GM12878 (cell line): ENCODE results near the gene ZNF2. TPM values are rescaled to one million over a fixed set of nuclear protein-coding genes. Genes with fewer than 3 reads are reported as not detected.

ENCODE experiments used
- ATAC-seq: fragments of 200-7000 bp; cut with Tn5 transposase; 3 replicates; pipeline ENCODE4 v1.9.1; 2020; ENCODE audit warnings: mild to moderate bottlenecking, moderate library complexity
- Bru-seq: library from RNA; stranded (reverse); fragments of 400-500 nt; gene quantifications from one replicate; lab custom pipeline; 2021; lab: Mats Ljungman, UMichigan
- BruChase-seq, 2 experiments: library from RNA; stranded (reverse); fragments of 400-500 nt; gene quantifications; one replicate each; lab custom pipeline; 2021; lab: Mats Ljungman, UMichigan
- BruUV-seq: library from RNA; stranded (reverse); fragments of 400-500 nt; replicated peaks from 2 replicates; lab custom pipeline; 2021; lab: Mats Ljungman, UMichigan
- CTCF ChIA-PET: fragments of 300-600 bp; sonication (Branson Sonifier 250); formaldehyde crosslinking; extraction: SDS; loops from one replicate; lab custom pipeline; 2021; ENCODE audit warnings: inconsistent platforms; lab: Yijun Ruan, JAX
- POLR2A ChIA-PET: fragments of 350-600 bp; formaldehyde crosslinking; extraction: SDS; loops from one replicate; lab custom pipeline; 2021; ENCODE audit warnings: inconsistent platforms; lab: Charles Lee
- RAD21 ChIA-PET: fragments of 300-600 bp; sonication (Branson Sonifier 250); formaldehyde crosslinking; loops from one replicate; lab custom pipeline; 2023; ENCODE audit warnings: antibody characterized with exemption; ENCODE audit not compliant: unreplicated experiment; lab: Charles Lee
- SMC1A ChIA-PET: fragments of 300-600 bp; sonication (Branson Sonifier 250); formaldehyde crosslinking; loops from one replicate; lab custom pipeline; 2023; ENCODE audit not compliant: unreplicated experiment, uncharacterized antibody; lab: Charles Lee
- DNase-seq: peaks from one replicate; pipeline ENCODE4 v3.0.0-alpha.2; 2011; ENCODE audit warnings: low read depth, low spot score
- FAIRE-seq: peaks from 3 replicates; lab custom pipeline; 2011; peaks lifted over from hg19 to GRCh38; lab: Jason Lieb, UNC
- H2AFZ ChIP-seq: 2 replicates; pipeline ENCODE4 v1.6.0; 2011; ENCODE audit warnings: low read depth, low read length, control low read depth; ENCODE audit not compliant: control insufficient read depth
- H3K27ac ChIP-seq: 2 replicates; pipeline ENCODE4 v1.5.1; 2011; ENCODE audit warnings: control low read depth; ENCODE audit not compliant: control insufficient read depth, insufficient read depth
- H3K27me3 ChIP-seq, 2 experiments: replicated peaks in 1 of 2; 2 replicates each; pipeline versions ENCODE4 v1.6.0 to v1.6.1; 2011; ENCODE audit warnings: low read length in 1 of 2; ENCODE audit not compliant: control insufficient read depth in 2 of 2, insufficient read depth in 2 of 2
- H3K36me3 ChIP-seq, 2 experiments: 2 replicates each; pipeline ENCODE4 v1.5.1; 2011; ENCODE audit warnings: low read length in 1 of 2; ENCODE audit not compliant: control insufficient read depth in 2 of 2, insufficient read depth in 2 of 2
- H3K4me1 ChIP-seq: 2 replicates; pipeline ENCODE4 v1.6.1; 2011; ENCODE audit warnings: mild to moderate bottlenecking, low read length, moderate library complexity, mixed read lengths; ENCODE audit not compliant: control insufficient read depth, insufficient read depth
- H3K4me2 ChIP-seq: 2 replicates; pipeline ENCODE4 v1.6.0; 2011; ENCODE audit warnings: control low read depth; ENCODE audit not compliant: control insufficient read depth, insufficient read depth
- H3K4me3 ChIP-seq: fragments of 200-600 bp; sonication (generic); 2 replicates; pipeline ENCODE4 v1.5.1; 2016
- H3K79me2 ChIP-seq: 2 replicates; pipeline ENCODE4 v1.6.0; 2011; ENCODE audit warnings: low read length; ENCODE audit not compliant: control insufficient read depth, insufficient read depth
- H3K9ac ChIP-seq: 2 replicates; pipeline ENCODE4 v1.8.0; 2011; ENCODE audit warnings: low read length, control low read depth, mixed read lengths; ENCODE audit not compliant: control insufficient read depth, insufficient read depth
- H3K9me3 ChIP-seq: replicated peaks from 3 replicates; pipeline ENCODE4 v1.5.1; 2011; ENCODE audit warnings: mild to moderate bottlenecking, low read length; ENCODE audit not compliant: control insufficient read depth, insufficient read depth
- H4K20me1 ChIP-seq: 2 replicates; pipeline ENCODE4 v1.6.0; 2011; ENCODE audit not compliant: control insufficient read depth, insufficient read depth
- ATF3 ChIP-seq: IDR thresholded peaks from 2 replicates; pipeline ENCODE4 v1.6.1; 2011; ENCODE audit warnings: low read depth, mild to moderate bottlenecking, low read length, moderate library complexity, borderline replicate concordance; ENCODE audit errors: extremely low read depth
- ATF7 ChIP-seq: fragments of 450-650 bp; IDR thresholded peaks from 2 replicates; pipeline ENCODE4 v1.6.1; 2016; ENCODE audit warnings: low read depth, mild to moderate bottlenecking
- BCLAF1 ChIP-seq: fragments of 450-650 bp; IDR thresholded peaks from 2 replicates; pipeline ENCODE4 v1.6.1; 2017; ENCODE audit warnings: antibody characterized with exemption, mild to moderate bottlenecking, moderate library complexity
- BHLHE40 ChIP-seq, 2 experiments: fragments of 450-650 bp in 1 of 2; IDR thresholded peaks; 2 replicates each; pipeline ENCODE4 v1.6.1; 2011 to 2017; ENCODE audit warnings: low read depth in 2 of 2, borderline replicate concordance in 1 of 2, improper control_type of control experiment in 1 of 2, low read length in 1 of 2, mild to moderate bottlenecking in 1 of 2
- CBX3 ChIP-seq: fragments of 200-600 bp; sonication (generic); IDR thresholded peaks from 2 replicates; pipeline ENCODE4 v1.6.1; 2016; ENCODE audit warnings: low read depth, borderline replicate concordance
- EGR1 ChIP-seq, 2 experiments: IDR thresholded peaks; 1 replicate in 1 of 2; 2 replicates in 1 of 2; pipeline ENCODE4 v1.6.1; 2011 to 2012; ENCODE audit warnings: low read depth in 2 of 2, low read length in 2 of 2, borderline replicate concordance in 1 of 2, mild to moderate bottlenecking in 1 of 2, moderate library complexity in 1 of 2
- IKZF1 ChIP-seq: fragments of 450-650 bp; conservative IDR thresholded peaks from 2 replicates; pipeline ENCODE4 v1.6.1; 2017; ENCODE audit warnings: antibody characterized with exemption, mild to moderate bottlenecking
- KDM1A ChIP-seq: fragments of 200-600 bp; sonication (generic); IDR thresholded peaks from 2 replicates; pipeline ENCODE4 v1.6.1; 2016; ENCODE audit warnings: borderline replicate concordance
- MYC ChIP-seq: IDR thresholded peaks from 2 replicates; pipeline ENCODE4 v1.6.1; 2011; ENCODE audit warnings: mild to moderate bottlenecking, low read length, moderate library complexity, inconsistent platforms; ENCODE audit not compliant: insufficient read depth, insufficient replicate concordance, insufficient read length, severe bottlenecking
- NBN ChIP-seq: fragments of 450-650 bp; IDR thresholded peaks from 2 replicates; pipeline ENCODE4 v1.6.1; 2016
- NFYB ChIP-seq: IDR thresholded peaks from 2 replicates; pipeline ENCODE4 v1.6.1; 2011; ENCODE audit warnings: low read depth, mild to moderate bottlenecking, low read length, improper control_type of control experiment, moderate library complexity; ENCODE audit not compliant: insufficient read depth
- POLR2A ChIP-seq: IDR thresholded peaks from 2 replicates; pipeline ENCODE4 v1.6.1; 2011; ENCODE audit warnings: low read depth, mild to moderate bottlenecking, low read length
- RELA ChIP-seq: fragments of 450-650 bp; IDR thresholded peaks from 2 replicates; pipeline ENCODE4 v1.8.0; 2014; ENCODE audit warnings: borderline replicate concordance; ENCODE audit not compliant: partially characterized antibody
- RUNX3 ChIP-seq: IDR thresholded peaks from 2 replicates; pipeline ENCODE4 v1.6.1; 2012; ENCODE audit warnings: low read length, inconsistent platforms
- SIN3A ChIP-seq: IDR thresholded peaks from 2 replicates; pipeline ENCODE4 v1.6.1; 2012; ENCODE audit warnings: low read depth, low read length, improper control_type of control experiment
- WGBS: methylation state at CpG from one replicate; pipeline ENCODE4 v1.1.6; 2016; ENCODE audit warnings: low lambda C conversion rate; ENCODE audit not compliant: insufficient replicate concordance, insufficient coverage; ENCODE audit errors: missing lambda C conversion rate; 5-methylcytosine and 5-hydroxymethylcytosine counted together
- in situ Hi-C: fragments of 300-500 bp; cut with MboI; formaldehyde crosslinking; loops from 9 replicates; pipeline ENCODE4 v1.14.3; 2018; ENCODE audit warnings: mixed read lengths
- intact Hi-C: fragments of 100-400 bp; cut with micrococcal nuclease; formaldehyde crosslinking; loops from one replicate; pipeline ENCODE4 v1.14.2; 2022; ENCODE audit not compliant: unreplicated experiment
- long read RNA-seq, 2 experiments: library from polyadenylated mRNA; unstranded; transcript quantifications; one replicate each; pipeline ENCODE4 v2.0.0, GENCODE V29; 2019 to 2020
- polyA minus RNA-seq, 3 experiments: library from RNA; depleted of rRNA, polyadenylated mRNA; stranded (reverse); fragments of >200 nt; gene quantifications; 2 replicates each; pipeline ENCODE4 v1.2.3, GENCODE V29; 2011
- polyA plus RNA-seq, 11 experiments: library from polyadenylated mRNA; depleted of rRNA in 4 of 11; unstranded in 6 of 11; stranded (reverse) in 5 of 11; fragments of >200 nt; fragmentation: Nextera tagmentation in 4 of 11; fragmentation: Illumina TruSeq in 1 of 11; extraction: Ambion mirVana in 4 of 11; extraction: Trizol in 1 of 11; gene quantifications; 1 replicate in 1 of 11; 2 replicates in 10 of 11; pipeline versions ENCODE4 v1.2.1 to v1.2.3, GENCODE V29; 2011 to 2016; ENCODE audit warnings: inconsistent platforms in 2 of 11, missing spikeins in 2 of 11, low read depth in 1 of 11
- total RNA-seq, 4 experiments: library from RNA; depleted of rRNA in 3 of 4; stranded (reverse); fragments of >200 nt in 3 of 4; fragmentation: Illumina TruSeq in 1 of 4; extraction: Trizol in 1 of 4; gene quantifications; 2 replicates each; pipeline versions ENCODE4 v1.2.1 to v1.2.3, GENCODE V29; 2013 to 2021

Gene ZNF2
- total RNA-seq (2013; cell fraction: nucleolus; rRNA removed): 5.5 and 6.8 TPM in 2 replicates
- total RNA-seq (2014; rRNA removed): 2.8 and 4.0 TPM in 2 replicates
- total RNA-seq (2014; rRNA removed; fragmentation: Illumina TruSeq; extraction: Trizol): 4.2 and 4.7 TPM in 2 replicates
- 3.5 TPM in 2 replicates for total RNA-seq (2021)
- 0.60 TPM for polyA plus RNA-seq (2011; ENCODE audit: low read depth)
- 4.5 and 5.1 TPM in 2 replicates for polyA plus RNA-seq (2011; rRNA removed)
- 3.6 and 4.5 TPM in 2 replicates for polyA plus RNA-seq (2011; cell fraction: cytosol; rRNA removed)
- polyA plus RNA-seq (2011; cell fraction: nucleus; rRNA removed): 3.0 and 4.1 TPM in 2 replicates
- polyA plus RNA-seq (2012): 0.92 and 2.7 TPM in 2 replicates
- polyA plus RNA-seq (2014; fragmentation: Illumina TruSeq; extraction: Trizol): 4.1 and 4.6 TPM in 2 replicates
- polyA plus RNA-seq (2014; fragmentation: Nextera tagmentation; extraction: Ambion mirVana): 1 to 10 TPM; 3.0 to 3.4 TPM
- 2.4 and 2.5 TPM in 2 replicates for polyA plus RNA-seq (2014; rRNA removed)
- polyA plus RNA-seq (2016; fragmentation: Nextera tagmentation; extraction: Ambion mirVana): 1 to 10 TPM; 3.1 to 3.3 TPM
- 8.0 and 10.1 TPM in 2 replicates for polyA minus RNA-seq (2011; rRNA and poly(A)+ RNA removed)
- 1.7 and 4.1 TPM in 2 replicates for polyA minus RNA-seq (2011; cell fraction: cytosol; rRNA and poly(A)+ RNA removed)
- 2.1 and 3.1 TPM in 2 replicates for polyA minus RNA-seq (2011; cell fraction: nucleus; rRNA and poly(A)+ RNA removed)
- percentile 56 among the genes with signal in this experiment for Bru-seq, nascent RNA
- BruChase-seq, experiment 1, labeled RNA remaining after a 6-hour chase: percentile 55 among the genes with signal in this experiment
- percentile 59 among the genes with signal in this experiment for BruChase-seq, experiment 2, labeled RNA remaining after a 2-hour chase
- long read RNA-seq, experiment 1, partial matches to known transcripts: 0 of 3 reads
- long read RNA-seq, experiment 1, other reads (novel, unspliced or antisense): 1 of 3 reads
- long read RNA-seq, experiment 2, transcript ZNF2-203 (5 exons, 2,601 nt): major isoform, 22 of 31 reads
- long read RNA-seq, experiment 2, partial matches to known transcripts: 2 of 31 reads
- long read RNA-seq, experiment 2, other reads (novel, unspliced or antisense): 3 of 31 reads

- FAIRE-seq: peak; percentile 92
- peak within 1 kb of the TSS; percentile 95 for H3K27ac ChIP-seq
- SMC1A ChIA-PET: interaction anchor here (1.3 to 1.6 kb wide), 4 partner anchors 31 to 238 kb away, joined by 4 to 6 read pairs (median 5); partner anchors contain the start of gene MRPS5
- peak; percentile 83 for TF ChIP-seq MYC
- TF ChIP-seq NFYB: peak; percentile 80; the same call in 1 of the 2 replicates
- peak; percentile 91 for TF ChIP-seq ATF3
- peak; percentile 55 for TF ChIP-seq RELA
- peak; percentile 70; the same call in 1 of the 2 replicates for TF ChIP-seq BCLAF1
- peak; percentile 79; the same call in 1 of the 2 replicates for TF ChIP-seq ATF7
- peak; percentile 90 for TF ChIP-seq SIN3A
- peak; percentile 98 for TF ChIP-seq IKZF1
- peak; percentile 60 for TF ChIP-seq RUNX3
- TF ChIP-seq NBN: peak; percentile 92; the same call in 1 of the 2 replicates
- TF ChIP-seq CBX3: no peak
- TF ChIP-seq BHLHE40 (IDR thresholded peaks at IDR 0.05; ENCODE audit: borderline replicate concordance in 1 of 2, low read depth in 2 of 2, low read length in 1 of 2): peak; percentile 14 to 66; a peak in 2 of 4 replicates
- 0 out of 3 replicates have a peak, but pooled peaks of 1 of the 2 experiments have one; percentile 51 for TF ChIP-seq EGR1 (IDR thresholded peaks at IDR 0.05; ENCODE audit: borderline replicate concordance in 1 of 2, low read depth in 2 of 2, low read length in 2 of 2)
- peak; percentile 99 for TF ChIP-seq POLR2A
- TF ChIP-seq KDM1A: no peak
These were observed at the start of gene ZNF2 for GRCh38 chr2:95165371-95166064. ZNF2 (plus strand) TSS chr2:95165809; CDS start chr2:95176227, 10,418 bp downstream.

More at GRCh38 chr2:95165371-95166064, at the start of gene ZNF2:
- WGBS: 2% methylated on average over 56 of the region's 56 CpGs
- no peaks in the 10 kb centered on the region for H4K20me1 ChIP-seq
- H3K9ac ChIP-seq: peak within 1 kb of the TSS; percentile 97
- no peaks in the 10 kb centered on the region for H3K27me3 ChIP-seq
- H3K4me2 ChIP-seq: peak within 1 kb of the TSS; percentile 87
- in situ Hi-C loops (no loop called here), intact Hi-C loops (loop anchor here (2.0 kb wide), 2 partner anchors 41 to 43 kb away; partner anchors contain the start of gene ZNF892)
- H3K9me3 ChIP-seq: no peaks in the 10 kb centered on the region
- peaks cover 13% of the 10 kb centered on the region for H3K79me2 ChIP-seq
- ChIA-PET RAD21 (interaction anchor here (3.2 kb wide), 1 partner anchor 44 kb away, joined by 17 read pairs; the partner anchor contains the start of gene MRPS5), POLR2A (interaction anchor here (0.7 to 1.4 kb wide), 4 partner anchors 9 to 44 kb away, joined by 3 read pairs; partner anchors contain the start of gene MRPS5), CTCF (interaction anchor here (0.6 to 2.3 kb wide), 10 partner anchors 42 to 298 kb away, joined by 3 to 10 read pairs (median 4); partner anchors contain the start of genes FAHD2A and MRPS5)
- ATAC-seq (peak; percentile 98), DNase-seq (peak; percentile 75)
- H3K36me3 ChIP-seq: no peaks in the 10 kb centered on the region
- peak within 1 kb of the TSS; percentile 100 for H2AFZ ChIP-seq
- no TSS peak for BruUV-seq
- peaks cover 3% of the 10 kb centered on the region; the same call in 1 of the 2 replicates for H3K4me1 ChIP-seq
- peak within 1 kb of the TSS; percentile 86 for H3K4me3 ChIP-seq
